Esophagus (tissue), 2 donors: Measurements from ENCODE around the gene TRIM75. TPM values are rescaled to one million over a fixed set of nuclear protein-coding genes. Genes with fewer than 3 reads are reported as not detected.
"Not testable (repeated sequence)": the region's sequence is repeated elsewhere in the genome, so short reads cannot be mapped to it uniquely, and the experiment has no call there.

Experiments used
- H3K27ac ChIP-seq, 2 donors: one replicate each; pipeline ENCODE4 v1.5.1; 2013; ENCODE audit warnings: low read depth in 2 of 2, mild to moderate bottlenecking in 2 of 2, inconsistent platforms in 1 of 2, low read length in 1 of 2, moderate library complexity in 1 of 2
- H3K27me3 ChIP-seq, 2 donors: one replicate each; pipeline ENCODE4 v1.6.1; 2013; ENCODE audit warnings: low read length in 2 of 2, control low read depth in 1 of 2, mild to moderate bottlenecking in 1 of 2; ENCODE audit not compliant: insufficient read depth in 2 of 2, control insufficient read depth in 1 of 2
- H3K36me3 ChIP-seq, 2 donors: one replicate each; pipeline ENCODE4 v1.6.1; 2013; ENCODE audit warnings: low read length in 1 of 2; ENCODE audit not compliant: control insufficient read depth in 2 of 2, insufficient read depth in 2 of 2
- H3K4me1 ChIP-seq, 2 donors: one replicate each; pipeline ENCODE4 v1.6.1; 2013; ENCODE audit warnings: low read length in 1 of 2; ENCODE audit not compliant: control insufficient read depth in 2 of 2, insufficient read depth in 2 of 2
- H3K4me3 ChIP-seq, 2 donors: one replicate each; pipeline ENCODE4 v1.5.1; 2013; ENCODE audit warnings: low read length in 2 of 2, mild to moderate bottlenecking in 2 of 2, low read depth in 1 of 2, moderate library complexity in 1 of 2
- H3K9me3 ChIP-seq, 2 donors: one replicate each; pipeline ENCODE4 v1.6.1; 2013; ENCODE audit warnings: mild to moderate bottlenecking in 2 of 2, low read depth in 1 of 2, low read length in 1 of 2, moderate library complexity in 1 of 2; ENCODE audit not compliant: control insufficient read depth in 2 of 2, insufficient read depth in 1 of 2
- WGBS, 2 donors: extraction: QIAGEN DNeasy Blood & Tissue Kit; methylation state at CpG; one replicate each; pipeline ENCODE4 v1.1.7; 2013; 5-methylcytosine and 5-hydroxymethylcytosine counted together
- polyA plus RNA-seq, 2 donors: library from polyadenylated mRNA; stranded (reverse); fragments of 200-250 nt; gene quantifications; one replicate each; pipeline ENCODE4 v1.2.3, GENCODE V29; 2013
- donor health status: healthy with polysubstance abuse.
- donor health status: Bipolar disorder and iron deficiency.

TRIM75 gene
- polyA plus RNA-seq, 2 donors, result not detected

DNA sequence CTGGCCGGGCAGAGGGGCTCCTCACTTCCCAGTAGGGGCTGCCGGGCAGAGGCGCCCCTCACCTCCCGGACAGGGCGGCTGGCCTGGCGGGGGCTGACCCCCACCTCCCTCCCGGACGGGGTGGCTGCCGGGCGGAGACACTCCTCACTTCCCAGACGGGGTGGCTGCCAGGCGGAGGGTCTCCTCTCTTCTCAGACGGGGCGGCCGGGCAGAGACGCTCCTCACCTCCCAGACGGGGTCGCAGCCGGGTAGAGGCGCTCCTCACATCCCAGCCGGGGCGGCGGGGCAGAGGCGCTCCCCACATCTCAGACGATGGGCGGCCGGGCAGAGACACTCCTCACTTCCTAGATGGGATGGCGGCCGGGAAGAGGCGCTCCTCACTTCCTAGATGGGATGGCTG, 33.7 kb upstream of the TRIM75 start:
- not testable (repeated sequence) for H3K4me3 ChIP-seq, H3K36me3 ChIP-seq, H3K4me1 ChIP-seq, H3K27me3 ChIP-seq, H3K9me3 ChIP-seq, H3K27ac ChIP-seq
- WGBS, 2 donors, result 95 to 96% methylated on average over 13 to 30 of the region's 30 CpGs

DNA sequence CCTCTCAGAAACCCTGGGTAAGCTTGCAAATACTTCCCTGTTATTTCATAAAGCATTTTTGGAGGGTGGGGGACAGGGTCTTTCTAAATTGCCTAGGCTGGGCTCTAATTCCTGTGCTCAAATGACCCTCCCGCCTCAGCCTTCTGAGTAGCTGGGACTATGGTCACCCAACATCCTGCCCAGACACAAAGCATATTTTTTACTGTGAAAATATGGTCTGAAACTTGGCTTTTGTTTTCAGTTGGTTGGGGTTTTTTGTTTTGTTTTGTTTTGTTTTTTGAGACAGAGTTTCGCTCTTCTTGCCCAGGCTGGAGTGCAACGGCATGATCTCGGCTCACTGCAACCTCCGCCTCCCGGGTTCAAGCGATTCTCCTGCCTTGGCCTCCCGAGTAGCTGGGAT, 27.9 kb upstream of the TRIM75 start:
- not testable (repeated sequence) for H3K36me3 ChIP-seq, H3K27ac ChIP-seq, H3K27me3 ChIP-seq, H3K4me3 ChIP-seq, H3K4me1 ChIP-seq, H3K9me3 ChIP-seq
- WGBS, 2 donors, result 93 to 94% methylated on average over 8 of the region's 8 CpGs

DNA sequence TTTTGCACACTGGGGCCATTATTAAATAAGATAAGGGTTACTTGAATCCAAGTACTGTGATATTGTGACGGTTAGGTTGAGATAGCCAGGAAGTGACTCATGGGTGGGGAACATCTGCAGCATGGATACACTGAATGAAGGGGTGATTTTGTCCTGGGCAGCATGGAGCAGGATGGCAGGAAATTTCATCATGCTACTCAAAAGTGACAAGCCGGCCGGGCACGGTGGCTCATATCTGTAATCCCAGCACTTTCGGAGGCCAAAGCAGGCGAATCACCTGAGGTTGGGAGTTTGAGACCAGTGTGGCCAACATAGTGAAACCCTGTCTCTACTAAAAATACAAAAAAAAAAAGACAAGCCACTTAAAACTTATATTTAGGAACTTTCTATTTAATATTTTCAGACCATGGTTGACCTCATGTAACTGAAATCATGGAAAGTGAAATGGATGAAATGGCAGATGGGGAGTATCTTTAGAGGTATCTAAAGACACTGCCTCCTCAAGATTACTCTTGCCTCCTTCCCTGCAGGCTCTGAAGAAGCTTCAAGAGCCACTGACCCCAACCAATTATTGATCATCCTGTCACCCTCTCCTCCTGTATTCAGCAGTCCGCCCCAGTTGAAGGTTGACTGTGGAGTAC, 25.8 kb upstream of the TRIM75 start:
- Histone ChIP-seq H3K27ac (no peak overlapping the region), H3K36me3 (no peaks in the 10 kb centered on the region), H3K4me1 (no peaks in the 10 kb centered on the region), H3K9me3 (no peaks in the 10 kb centered on the region), H3K4me3 (no peak overlapping the region), H3K27me3 (peaks cover 0 to 2% of the 10 kb centered on the region in 2 donors)
- WGBS, 2 donors, result 82 to 86% methylated on average over 7 of the region's 7 CpGs

DNA sequence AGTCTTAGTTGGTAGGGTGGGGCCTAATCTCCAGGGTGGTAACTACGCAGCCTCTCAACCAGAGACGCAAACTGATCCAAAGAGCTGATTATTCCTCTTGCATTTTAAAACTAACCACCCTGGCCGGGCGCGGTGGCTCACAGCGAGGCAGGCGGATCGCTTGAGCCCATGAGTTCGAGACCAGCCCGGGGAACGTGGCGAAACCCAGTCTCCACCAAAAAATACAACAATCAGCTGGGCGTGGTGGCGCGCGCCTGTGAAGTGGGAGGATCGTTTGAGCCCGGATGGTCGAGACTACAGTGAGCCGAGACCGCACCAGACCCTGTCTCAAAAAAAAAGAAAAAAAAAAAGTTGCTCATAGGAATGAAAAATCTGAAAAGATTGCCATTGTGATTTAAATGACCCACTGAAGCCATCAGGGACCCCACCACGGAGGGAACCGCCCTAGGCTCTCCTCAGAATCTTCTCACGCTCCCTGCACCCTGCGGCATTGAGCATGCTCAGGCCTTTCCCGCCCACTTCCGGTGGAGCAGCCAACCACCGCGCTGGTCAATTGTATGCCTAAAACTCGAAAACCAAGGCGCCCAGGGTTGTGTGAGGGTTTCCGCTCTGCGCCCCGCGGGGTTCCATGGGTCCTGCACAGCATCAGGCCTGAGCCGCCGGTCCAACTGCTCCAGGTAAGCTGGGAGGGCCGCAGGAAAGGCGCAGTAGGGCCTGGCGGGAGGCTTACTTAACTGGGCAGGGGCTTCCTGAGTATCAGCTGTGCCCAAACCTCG, 22.0 kb upstream of the TRIM75 start, which contains the start of gene TRIM60:
TRIM60 (plus strand) TSS at position 564 of the 776 bp plus-strand sequence. CDS start 8,074 bp downstream, outside the sequence.
- Histone ChIP-seq H3K27me3 (no peaks in the 10 kb centered on the region), H3K9me3 (no peaks in the 10 kb centered on the region), H3K4me3 (no peak within 1 kb of the TSS), H3K4me1 (no peaks in the 10 kb centered on the region), H3K27ac (no peak within 1 kb of the TSS), H3K36me3 (no peaks in the 10 kb centered on the region)
- WGBS, 2 donors, result 96% methylated on average over 41 of the region's 41 CpGs

DNA sequence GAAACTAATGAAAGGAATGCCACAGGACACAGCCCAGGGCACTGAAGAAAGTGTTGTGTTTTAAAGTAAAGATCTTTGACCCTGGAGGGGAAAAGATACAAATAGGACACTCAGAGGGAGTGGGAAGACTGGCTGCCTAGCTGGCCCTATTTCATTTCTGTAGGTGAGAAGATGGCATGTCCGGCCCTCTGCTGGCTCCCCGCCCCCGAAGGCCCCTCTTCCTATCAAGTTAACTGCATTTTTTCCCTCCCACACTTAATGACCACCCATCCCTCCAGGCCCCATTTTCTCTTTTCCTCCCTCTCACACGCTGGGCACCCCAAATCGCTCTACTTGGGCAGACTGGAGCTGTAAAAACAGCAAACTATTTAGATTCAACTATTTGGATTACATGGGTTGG, 5.5 kb upstream of the TRIM75 start:
- no peak overlapping the region for H3K27ac ChIP-seq
- H3K36me3 ChIP-seq, result no peaks in the 10 kb centered on the region
- H3K4me3 ChIP-seq, result no peak overlapping the region
- WGBS, 2 donors, result 66 to 83% methylated on average over 5 of the region's 5 CpGs
- H3K9me3 ChIP-seq, result no peaks in the 10 kb centered on the region
- no peaks in the 10 kb centered on the region for H3K4me1 ChIP-seq
- no peaks in the 10 kb centered on the region for H3K27me3 ChIP-seq

DNA sequence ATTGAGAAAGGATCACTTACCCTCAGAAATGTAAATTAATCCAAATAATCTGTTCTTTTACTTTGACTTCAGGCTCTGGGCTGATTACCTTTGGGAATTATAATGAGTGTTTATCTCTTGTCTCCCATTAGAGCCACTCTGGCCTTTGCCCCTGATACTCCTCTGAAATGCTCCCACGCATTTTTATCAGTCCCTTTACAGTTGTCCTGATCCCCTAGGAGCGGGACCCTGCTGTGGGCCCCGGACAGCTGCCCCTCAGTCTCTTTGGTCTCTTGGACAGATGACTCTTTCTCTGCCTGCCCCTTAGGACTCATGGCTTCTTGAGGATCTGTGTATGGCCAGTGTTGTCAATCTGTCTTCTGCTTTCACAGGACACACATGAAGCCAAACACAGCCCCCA, 1.0 kb upstream of the TRIM75 start:
- Histone ChIP-seq H3K9me3 (no peaks in the 10 kb centered on the region), H3K4me1 (no peaks in the 10 kb centered on the region), H3K27ac (no peak overlapping the region), H3K27me3 (no peaks in the 10 kb centered on the region), H3K4me3 (no peak overlapping the region), H3K36me3 (peaks cover 0 to 2% of the 10 kb centered on the region in 2 donors)
- WGBS, 2 donors, result 60 to 72% methylated on average over 3 of the region's 3 CpGs

DNA sequence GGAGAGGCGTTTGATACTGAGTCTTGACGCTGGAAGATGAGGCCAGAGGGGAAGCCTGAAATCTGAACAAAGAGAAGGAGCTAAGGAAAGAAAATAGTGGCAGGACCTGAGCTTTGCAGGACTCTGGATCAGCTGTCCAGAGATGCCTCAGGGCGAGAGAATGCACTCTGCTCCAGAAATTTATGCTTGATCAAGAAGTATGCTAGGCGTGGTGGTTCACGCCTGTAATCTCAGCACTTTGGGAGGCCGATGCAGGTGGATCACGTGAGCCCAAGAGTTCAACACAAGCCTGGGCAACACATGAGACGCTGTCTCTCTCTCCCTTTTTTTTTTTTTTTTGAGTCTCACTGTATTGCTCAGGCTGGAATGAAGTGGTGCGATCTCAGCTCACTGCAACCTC, 1.9 kb downstream of the TRIM75 start:
- Histone ChIP-seq H3K4me3 (no peak overlapping the region), H3K9me3 (no peaks in the 10 kb centered on the region), H3K36me3 (peaks cover 0 to 2% of the 10 kb centered on the region in 2 donors), H3K27me3 (no peaks in the 10 kb centered on the region), H3K4me1 (no peaks in the 10 kb centered on the region), H3K27ac (no peak overlapping the region)
- WGBS, 2 donors, result 84 to 85% methylated on average over 9 of the region's 9 CpGs

DNA sequence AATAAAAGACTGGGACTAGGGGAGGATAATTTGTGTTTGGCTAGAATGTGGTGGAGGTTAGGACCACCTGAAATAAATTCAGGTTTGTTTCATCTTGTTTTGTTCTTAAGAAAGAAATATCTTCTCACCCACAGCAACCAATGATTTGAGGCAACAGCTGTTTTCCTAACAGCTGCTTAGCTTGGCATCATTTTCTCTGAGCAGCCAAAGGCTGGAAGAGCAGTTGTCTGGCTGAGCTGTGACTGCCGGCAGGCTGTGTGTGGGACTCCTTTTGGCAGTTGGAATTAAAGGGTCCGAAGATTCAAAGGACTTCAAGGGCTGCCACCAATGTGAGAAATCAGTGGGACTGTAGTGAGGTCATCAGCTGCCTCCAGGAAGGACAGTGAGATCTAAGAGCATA, 5.0 kb downstream of the TRIM75 start:
- WGBS, 2 donors, result 59 to 74% methylated on average over 2 of the region's 2 CpGs
- Histone ChIP-seq H3K4me3 (no peak overlapping the region), H3K4me1 (no peaks in the 10 kb centered on the region), H3K27me3 (no peaks in the 10 kb centered on the region), H3K9me3 (no peaks in the 10 kb centered on the region), H3K27ac (no peak overlapping the region), H3K36me3 (peaks cover 0 to 2% of the 10 kb centered on the region in 2 donors)

DNA sequence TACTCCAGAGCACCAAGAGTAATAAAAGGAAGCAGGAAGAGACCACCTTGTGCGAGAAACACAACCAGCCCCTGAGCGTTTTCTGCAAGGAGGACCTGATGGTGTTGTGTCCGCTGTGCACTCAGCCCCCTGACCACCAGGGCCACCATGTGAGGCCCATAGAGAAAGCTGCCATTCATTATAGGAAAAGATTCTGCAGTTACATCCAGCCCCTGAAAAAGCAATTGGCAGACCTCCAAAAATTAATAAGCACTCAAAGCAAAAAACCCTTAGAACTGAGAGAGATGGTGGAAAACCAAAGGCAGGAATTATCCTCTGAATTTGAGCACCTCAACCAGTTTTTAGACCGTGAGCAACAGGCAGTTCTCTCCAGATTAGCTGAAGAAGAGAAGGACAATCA, 5.7 kb downstream of the TRIM75 start:
- no peak overlapping the region for H3K4me3 ChIP-seq
- H3K4me1 ChIP-seq, result no peaks in the 10 kb centered on the region
- H3K27me3 ChIP-seq, result no peaks in the 10 kb centered on the region
- no peaks in the 10 kb centered on the region for H3K36me3 ChIP-seq
- H3K27ac ChIP-seq, result no peak overlapping the region
- H3K9me3 ChIP-seq, result no peaks in the 10 kb centered on the region
- WGBS, 2 donors, result 78% methylated on average over 4 of the region's 4 CpGs

DNA sequence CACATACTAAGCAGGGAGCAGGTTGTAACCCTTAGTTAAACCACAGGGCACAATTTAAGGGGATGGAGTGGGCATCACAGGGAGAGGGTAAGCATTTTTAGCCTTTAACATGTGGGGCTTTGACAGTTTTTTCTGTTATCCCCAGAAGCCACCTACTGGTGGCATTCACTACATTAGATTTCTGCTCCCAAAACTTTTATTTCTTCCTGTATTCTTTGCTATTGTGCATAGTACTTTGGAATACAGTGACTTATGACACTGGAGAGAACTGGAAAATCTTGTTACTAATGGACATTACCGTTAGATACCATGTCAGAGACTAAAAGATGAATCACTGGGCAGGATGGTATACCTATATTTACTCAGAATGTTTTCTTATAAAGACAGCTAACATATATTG, 7.3 kb downstream of the TRIM75 start:
- 46 to 50% methylated on average over 1 of the region's 1 CpG for WGBS, 2 donors

More for the DNA sequence above, 7.3 kb downstream of the TRIM75 start:
- H3K4me3 ChIP-seq, result no peak overlapping the region
- no peaks in the 10 kb centered on the region for H3K36me3 ChIP-seq
- no peaks in the 10 kb centered on the region for H3K27me3 ChIP-seq
- H3K9me3 ChIP-seq, result no peaks in the 10 kb centered on the region
- H3K4me1 ChIP-seq, result no peaks in the 10 kb centered on the region
- H3K27ac ChIP-seq, result no peak overlapping the region
